GM12878 (cell line): ENCODE measurements around the gene RAP2B.

Experiments used
- CTCF ChIP-seq, 3 experiments: IDR thresholded peaks in 2 of 3; conservative IDR thresholded peaks in 1 of 3; 2 replicates each; pipeline ENCODE4 v1.5.1; 2011; ENCODE audit warnings: low read depth in 3 of 3, low read length in 3 of 3, mild to moderate bottlenecking in 3 of 3, control low read depth in 2 of 3, moderate library complexity in 2 of 3, inconsistent platforms in 1 of 3, mixed read lengths in 1 of 3; ENCODE audit not compliant: control insufficient read depth in 2 of 3, insufficient read depth in 1 of 3; ENCODE audit errors: extremely low read depth in 1 of 3
- IRF4 ChIP-seq: IDR thresholded peaks from 2 replicates; pipeline ENCODE4 v1.6.1; 2011; ENCODE audit warnings: low read depth, low read length
- NBN ChIP-seq: fragments of 450-650 bp; IDR thresholded peaks from 2 replicates; pipeline ENCODE4 v1.6.1; 2016
- NRF1 ChIP-seq: conservative IDR thresholded peaks from 2 replicates; pipeline ENCODE4 v1.6.1; 2011; ENCODE audit warnings: mild to moderate bottlenecking, low read depth, low read length, improper control_type of control experiment

DNA sequence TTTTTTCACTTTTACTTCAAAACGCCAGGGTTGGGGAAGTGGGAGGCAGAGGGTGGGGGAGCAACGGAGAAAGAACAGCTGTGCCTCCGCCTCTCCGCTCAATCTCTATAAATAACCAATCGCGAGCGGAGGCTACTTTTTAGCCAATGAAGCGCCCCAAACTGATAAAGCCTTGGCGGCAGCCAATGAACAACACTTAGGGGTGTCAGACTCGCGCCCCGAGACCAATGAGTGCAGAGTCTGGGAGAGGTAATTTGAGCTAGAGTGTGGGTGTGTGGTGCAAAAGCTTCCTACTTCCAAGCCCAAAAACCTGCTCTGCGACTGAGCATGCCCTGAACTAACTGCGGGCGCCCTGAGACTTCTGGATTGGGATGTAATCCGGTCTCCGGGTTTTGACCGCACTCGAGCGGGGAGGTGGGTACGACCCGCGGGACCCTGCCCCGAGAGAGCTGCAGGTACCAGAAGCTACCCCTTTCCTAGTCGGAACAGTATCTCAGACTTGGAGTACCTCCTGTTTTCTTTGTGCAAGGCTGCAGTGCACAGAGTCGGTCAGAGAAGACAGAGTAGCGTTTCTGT, 800 bp upstream of the RAP2B start:
- no peak for TF ChIP-seq CTCF (IDR thresholded peaks at IDR 0.05 in 2 of 3, conservative IDR thresholded peaks at IDR 0.05 in 1 of 3; ENCODE audit: control insufficient read depth in 2 of 3, extremely low read depth in 1 of 3, insufficient read depth in 1 of 3, low read depth in 3 of 3, low read length in 3 of 3)
- 0 out of 2 replicates have a peak, but pooled peaks have one; percentile 8 for TF ChIP-seq IRF4
- TF ChIP-seq NRF1, result no peak
- 0 out of 2 replicates have a peak, but pooled peaks have one; percentile 37 for TF ChIP-seq NBN
